B cell (primary cell): Measurements from ENCODE around the gene CD80. TPM values are rescaled to one million over a fixed set of nuclear protein-coding genes. Genes with fewer than 3 reads are reported as not detected.

Source experiments
- ATAC-seq: fragments of 200-7000 bp; cut with Tn5 transposase; one replicate; pipeline ENCODE4 v1.10.0; 2021; ENCODE audit warnings: low read depth, mild to moderate bottlenecking, moderate number of reproducible peaks, moderate library complexity
- CTCF ChIA-PET: fragments of 350-600 bp; sonication (Branson Sonifier 250); formaldehyde crosslinking; loops from one replicate; lab custom pipeline; 2021; ENCODE audit warnings: antibody characterized with exemption, inconsistent platforms; lab: Charles Lee
- POLR2A ChIA-PET: fragments of 350-600 bp; sonication (Branson Sonifier 250); formaldehyde crosslinking; loops from one replicate; lab custom pipeline; 2021; ENCODE audit warnings: antibody characterized with exemption; lab: Charles Lee
- DNase-seq: peaks from one replicate; pipeline ENCODE4 v3.0.0; 2013
- H2AFZ ChIP-seq: 2 replicates; pipeline ENCODE4 v1.6.1; 2012; ENCODE audit warnings: mild to moderate bottlenecking, low read depth, low read length; ENCODE audit not compliant: insufficient read depth, poor library complexity, severe bottlenecking
- H3K27ac ChIP-seq, 2 donors: 1 replicate in 1 of 2; 2 replicates in 1 of 2; pipeline ENCODE4 v1.5.1; 2012 to 2013; ENCODE audit warnings: low read length in 2 of 2, mild to moderate bottlenecking in 2 of 2, moderate library complexity in 1 of 2
- H3K27me3 ChIP-seq, 4 experiments: fragments of 200-600 bp in 1 of 4; sonication (generic) in 1 of 4; replicated peaks in 1 of 4; 1 replicate in 2 of 4; 2 replicates in 2 of 4; pipeline versions ENCODE4 v1.6.1 to v1.7.0; 2013 to 2016; ENCODE audit warnings: low read length in 3 of 4, mild to moderate bottlenecking in 2 of 4, mixed read lengths in 1 of 4, moderate library complexity in 1 of 4; ENCODE audit not compliant: insufficient read depth in 4 of 4, control insufficient read depth in 3 of 4; ENCODE audit errors: control extremely low read depth in 1 of 4
- H3K36me3 ChIP-seq, 2 experiments: replicated peaks in 1 of 2; 1 replicate in 1 of 2; 2 replicates in 1 of 2; pipeline versions ENCODE4 v1.6.1 to v1.7.1; 2013; ENCODE audit warnings: low read length in 1 of 2; ENCODE audit not compliant: insufficient read depth in 2 of 2, control insufficient read depth in 1 of 2; ENCODE audit errors: control extremely low read depth in 1 of 2, extremely low read depth in 1 of 2
- H3K4me1 ChIP-seq, 2 donors: fragments of 200-600 bp in 1 of 2; sonication (generic) in 1 of 2; 1 replicate in 1 of 2; 2 replicates in 1 of 2; pipeline versions ENCODE4 v1.5.1 to v1.6.1; 2013 to 2017; ENCODE audit warnings: low read length in 2 of 2; ENCODE audit not compliant: control insufficient read depth in 2 of 2, insufficient read depth in 2 of 2
- H3K4me2 ChIP-seq: replicated peaks from 2 replicates; pipeline ENCODE3; 2012; ENCODE audit warnings: mild to moderate bottlenecking, low read depth, low read length; ENCODE audit not compliant: poor library complexity, severe bottlenecking
- H3K4me3 ChIP-seq, 5 experiments: fragments of 200-600 bp in 1 of 5; sonication (generic) in 1 of 5; 1 replicate in 3 of 5; 2 replicates in 2 of 5; pipeline versions ENCODE4 v1.5.1 to v1.7.0; 2011 to 2016; ENCODE audit warnings: low read length in 4 of 5, mild to moderate bottlenecking in 4 of 5, low read depth in 2 of 5, control low read depth in 1 of 5, moderate library complexity in 1 of 5; ENCODE audit not compliant: insufficient read depth in 1 of 5; ENCODE audit errors: control extremely low read depth in 1 of 5, extremely low read depth in 1 of 5
- H3K79me2 ChIP-seq: fragments of 200-600 bp; sonication (generic); one replicate; pipeline ENCODE4 v1.6.0; 2016; ENCODE audit warnings: low read length; ENCODE audit not compliant: control insufficient read depth, insufficient read depth
- H3K9ac ChIP-seq: fragments of 200-600 bp; sonication (generic); 2 replicates; pipeline ENCODE4 v1.6.1; 2017; ENCODE audit warnings: mild to moderate bottlenecking, low read length, moderate library complexity
- H3K9me3 ChIP-seq, 3 donors: one replicate each; pipeline versions ENCODE4 v1.6.1 to v1.7.1; 2013; ENCODE audit warnings: low read length in 2 of 3; ENCODE audit not compliant: control insufficient read depth in 2 of 3, insufficient read depth in 1 of 3; ENCODE audit errors: control extremely low read depth in 1 of 3
- H4K20me1 ChIP-seq: 2 replicates; pipeline ENCODE4 v1.6.0; 2012; ENCODE audit warnings: mild to moderate bottlenecking, low read length; ENCODE audit not compliant: insufficient read depth, control insufficient read depth, poor library complexity, severe bottlenecking
- H3K27ac Mint-ChIP-seq: one replicate; pipeline ENCODE4 v1.8.0; 2021; ENCODE audit warnings: mixed read lengths
- H3K27me3 Mint-ChIP-seq: one replicate; pipeline ENCODE4 v1.8.0; 2021; ENCODE audit warnings: mixed read lengths
- H3K4me1 Mint-ChIP-seq: one replicate; pipeline ENCODE4 v1.8.0; 2021; ENCODE audit warnings: mixed read lengths
- H3K4me3 Mint-ChIP-seq: one replicate; pipeline ENCODE4 v1.8.0; 2021; ENCODE audit warnings: mixed read lengths
- H3K9me3 Mint-ChIP-seq: one replicate; pipeline ENCODE4 v1.8.0; 2022; ENCODE audit warnings: mixed read lengths; ENCODE audit not compliant: insufficient read depth
- EZH2 ChIP-seq: IDR thresholded peaks from 2 replicates; pipeline ENCODE4 v1.6.1; 2012; ENCODE audit warnings: borderline replicate concordance, low read depth, mild to moderate bottlenecking, moderate library complexity, low read length; ENCODE audit not compliant: insufficient read depth, poor library complexity, severe bottlenecking
- WGBS: methylation state at CpG from one replicate; pipeline ENCODE4 v1.1.5; 2013; ENCODE audit warnings: missing lambda C conversion rate; ENCODE audit not compliant: insufficient coverage; 5-methylcytosine and 5-hydroxymethylcytosine counted together
- intact Hi-C: fragments of 100-400 bp; cut with micrococcal nuclease; formaldehyde crosslinking; loops from one replicate; pipeline ENCODE4 v1.10.0; 2022
- polyA plus RNA-seq: library from polyadenylated mRNA; depleted of rRNA; stranded (reverse); fragments of >200 nt; gene quantifications from 2 replicates; pipeline ENCODE4 v1.2.3, GENCODE V29; 2012
- total RNA-seq, 2 donors: library from RNA; stranded (reverse); fragments of 120-200 nt in 1 of 2; gene quantifications; 1 replicate in 1 of 2; 2 replicates in 1 of 2; pipeline versions ENCODE4 v1.2.3 to v1.2.4, GENCODE V29; 2013 to 2022
- TF ChIP-seq, protein P1 (sequence below): fragments of 200-600 bp; IDR thresholded peaks from one replicate; pipeline ENCODE4 v1.8.0; 2022; ENCODE audit warnings: antibody characterized with exemption, mild to moderate bottlenecking

The CD80 gene
- total and polyA plus RNA-seq, 2 donors (not counting 1 experiment from before 2014, with no cell fraction given), result 15.0 to 26.5 TPM

- H3K79me2 ChIP-seq, result peaks cover 12% of the 10 kb centered on the region
- H3K9me3 ChIP-seq, result no peaks in the 10 kb centered on the region
- no peak overlapping the region for H2AFZ ChIP-seq
- ChIA-PET POLR2A (interaction anchor here (0.7 kb wide), 1 partner anchor 93 kb away, joined by 3 read pairs; no protein-coding TSS in a partner anchor), CTCF (no interaction called here)
- WGBS, result no CpG with 5 or more reads among the region's 2 CpGs
- Mint-ChIP-seq H3K27ac (no peak overlapping the region), H3K27me3 (no peaks in the 10 kb centered on the region), H3K4me1 (peaks cover 13% of the 10 kb centered on the region), H3K9me3 (no peaks in the 10 kb centered on the region), H3K4me3 (no peak overlapping the region)
- ATAC-seq, result no peak
- H3K4me1 ChIP-seq, result peaks cover 9 to 15% of the 10 kb centered on the region in 2 donors
- H3K4me2 ChIP-seq, result no peak overlapping the region
- no peak overlapping the region for H3K9ac ChIP-seq
- peaks cover 1 to 6% of the 10 kb centered on the region in 2 experiments for H3K36me3 ChIP-seq
- H3K27ac ChIP-seq, result no peak overlapping the region
- H3K27me3 ChIP-seq, result no peaks in the 10 kb centered on the region
- no peak for TF ChIP-seq EZH2
- TF ChIP-seq, protein P1, sequence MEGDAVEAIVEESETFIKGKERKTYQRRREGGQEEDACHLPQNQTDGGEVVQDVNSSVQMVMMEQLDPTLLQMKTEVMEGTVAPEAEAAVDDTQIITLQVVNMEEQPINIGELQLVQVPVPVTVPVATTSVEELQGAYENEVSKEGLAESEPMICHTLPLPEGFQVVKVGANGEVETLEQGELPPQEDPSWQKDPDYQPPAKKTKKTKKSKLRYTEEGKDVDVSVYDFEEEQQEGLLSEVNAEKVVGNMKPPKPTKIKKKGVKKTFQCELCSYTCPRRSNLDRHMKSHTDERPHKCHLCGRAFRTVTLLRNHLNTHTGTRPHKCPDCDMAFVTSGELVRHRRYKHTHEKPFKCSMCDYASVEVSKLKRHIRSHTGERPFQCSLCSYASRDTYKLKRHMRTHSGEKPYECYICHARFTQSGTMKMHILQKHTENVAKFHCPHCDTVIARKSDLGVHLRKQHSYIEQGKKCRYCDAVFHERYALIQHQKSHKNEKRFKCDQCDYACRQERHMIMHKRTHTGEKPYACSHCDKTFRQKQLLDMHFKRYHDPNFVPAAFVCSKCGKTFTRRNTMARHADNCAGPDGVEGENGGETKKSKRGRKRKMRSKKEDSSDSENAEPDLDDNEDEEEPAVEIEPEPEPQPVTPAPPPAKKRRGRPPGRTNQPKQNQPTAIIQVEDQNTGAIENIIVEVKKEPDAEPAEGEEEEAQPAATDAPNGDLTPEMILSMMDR, result no peak
- no peaks in the 10 kb centered on the region for H4K20me1 ChIP-seq
- intact Hi-C loops, result no loop called here
- DNase-seq, result no peak
- H3K4me3 ChIP-seq, result no peak overlapping the region
Observed at GRCh38 chr3:119494597-119494996, 64.8 kb downstream of the CD80 start.

DNA sequence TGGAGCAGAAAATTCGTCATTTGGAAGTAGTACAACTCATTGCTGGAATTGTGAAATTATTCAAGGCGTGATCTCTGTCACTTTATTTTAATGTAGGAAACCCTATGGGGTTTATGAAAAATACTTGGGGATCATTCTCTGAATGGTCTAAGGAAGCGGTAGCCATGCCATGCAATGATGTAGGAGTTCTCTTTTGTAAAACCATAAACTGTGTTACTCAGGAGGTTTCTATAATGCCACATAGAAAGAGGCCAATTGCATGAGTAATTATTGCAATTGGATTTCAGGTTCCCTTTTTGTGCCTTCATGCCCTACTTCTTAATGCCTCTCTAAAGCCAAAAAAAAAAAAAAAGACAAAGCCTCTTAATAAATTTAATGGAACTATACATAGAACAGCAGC lies 66.6 kb downstream of the CD80 start:
- ATAC-seq, result no peak
- no peak overlapping the region for H3K4me3 Mint-ChIP-seq

More for the DNA sequence above, 66.6 kb downstream of the CD80 start:
- Histone ChIP-seq H3K27me3 (no peaks in the 10 kb centered on the region), H3K4me3 (no peak overlapping the region), H4K20me1 (no peaks in the 10 kb centered on the region), H3K27ac (no peak overlapping the region), H3K4me1 (peaks cover 2 to 4% of the 10 kb centered on the region in 2 donors), H2AFZ (no peak overlapping the region), H3K9me3 (no peaks in the 10 kb centered on the region), H3K36me3 (peaks cover 8 to 11% of the 10 kb centered on the region in 2 experiments), H3K79me2 (no peaks in the 10 kb centered on the region), H3K9ac (no peak overlapping the region), H3K4me2 (no peak overlapping the region)
- POLR2A ChIA-PET, result no interaction called here
- no peaks in the 10 kb centered on the region for H3K9me3 Mint-ChIP-seq
- CTCF ChIA-PET, result no interaction called here
- DNase-seq, result no peak
- H3K27ac Mint-ChIP-seq, result no peak overlapping the region
- 79% methylated on average over 3 of the region's 3 CpGs for WGBS
- intact Hi-C loops, result no loop called here
- peaks cover 5% of the 10 kb centered on the region for H3K4me1 Mint-ChIP-seq
- no peaks in the 10 kb centered on the region for H3K27me3 Mint-ChIP-seq
- TF ChIP-seq EZH2, result no peak
- TF ChIP-seq, protein P1, result no peak
